Sigmoid colon (tissue), 7 donors: Measurements from ENCODE around the gene OPN1SW. TPM values are rescaled to one million over a fixed set of nuclear protein-coding genes. Genes with fewer than 3 reads are reported as not detected.

Experiments
- DNase-seq: peaks from one replicate; pipeline ENCODE4 v3.0.0-alpha.2; 2019
- H3K27ac ChIP-seq, 4 donors: fragments of 200-600 bp; sonication (generic); one replicate each; pipeline ENCODE4 v1.5.1; 2016 to 2019; ENCODE audit warnings: mild to moderate bottlenecking in 1 of 4
- H3K27me3 ChIP-seq, 3 donors: fragments of 200-600 bp; sonication (generic); one replicate each; pipeline ENCODE4 v1.5.1; 2019; ENCODE audit warnings: mild to moderate bottlenecking in 1 of 3
- H3K36me3 ChIP-seq, 4 donors: fragments of 200-600 bp; sonication (generic); one replicate each; pipeline ENCODE4 v1.5.1; 2016 to 2019
- H3K4me1 ChIP-seq, 4 donors: fragments of 200-600 bp; sonication (generic); one replicate each; pipeline ENCODE4 v1.5.1; 2017 to 2019
- H3K4me3 ChIP-seq, 4 donors: fragments of 200-600 bp; sonication (generic); one replicate each; pipeline ENCODE4 v1.5.1; 2017 to 2019; ENCODE audit warnings: mild to moderate bottlenecking in 2 of 4, moderate library complexity in 1 of 4
- H3K9me3 ChIP-seq, 4 donors: fragments of 200-600 bp in 3 of 4; sonication (generic) in 3 of 4; one replicate each; pipeline versions ENCODE4 v1.5.1 to v1.6.1; 2013 to 2019
- CTCF ChIP-seq, 4 experiments: fragments of 450-650 bp in 3 of 4; fragments of 200-600 bp in 1 of 4; IDR thresholded peaks; one replicate each; pipeline ENCODE4 v1.5.1; 2016 to 2019; ENCODE audit warnings: antibody characterized with exemption in 4 of 4, mild to moderate bottlenecking in 3 of 4, moderate library complexity in 2 of 4
- EP300 ChIP-seq, 4 donors: sonication (generic); formaldehyde crosslinking; IDR thresholded peaks; one replicate each; pipeline ENCODE4 v1.6.1; 2017; ENCODE audit warnings: antibody characterized with exemption in 4 of 4
- POLR2A ChIP-seq, 2 donors: fragments of 450-650 bp; IDR thresholded peaks; one replicate each; pipeline ENCODE4 v1.6.1; 2016; ENCODE audit warnings: antibody characterized with exemption in 2 of 2, mild to moderate bottlenecking in 2 of 2, moderate library complexity in 2 of 2
- POLR2AphosphoS5 ChIP-seq, 4 donors: sonication (generic); formaldehyde crosslinking; IDR thresholded peaks; one replicate each; pipeline ENCODE4 v1.6.1; 2017; ENCODE audit warnings: antibody characterized with exemption in 4 of 4
- WGBS, 2 donors: extraction: QIAGEN DNeasy Blood & Tissue Kit; methylation state at CpG; one replicate each; pipeline ENCODE4 v1.1.7; 2013; 5-methylcytosine and 5-hydroxymethylcytosine counted together
- intact Hi-C: fragments of 100-400 bp; cut with DNase I; formaldehyde crosslinking; loops from one replicate; pipeline ENCODE4 v1.15.1; 2023
- polyA plus RNA-seq, 3 donors: library from polyadenylated mRNA; stranded (reverse); fragments of 200-250 nt; gene quantifications; one replicate each; pipeline ENCODE4 v1.2.3, GENCODE V29; 2013
- total RNA-seq, 4 donors: library from RNA; depleted of rRNA; stranded (reverse); fragments of >200 nt; gene quantifications; one replicate each; pipeline ENCODE4 v1.1.0, GENCODE V29; 2016
- donor health status: healthy with polysubstance abuse.
- donor health status: Bipolar disorder and iron deficiency.
- donor health status: healthy.

OPN1SW gene
- total and polyA plus RNA-seq, 7 donors, result not detected

- intact Hi-C loops, result loop anchor here (5.0 kb wide), 4 partner anchors 57 to 147 kb away; partner anchors contain the start of genes CCDC136 and FLNC
- Histone ChIP-seq H3K27me3 (no peaks in the 10 kb centered on the region), H3K36me3 (no peaks in the 10 kb centered on the region), H3K9me3 (no peaks in the 10 kb centered on the region), H3K27ac (no peak overlapping the region), H3K4me1 (peaks cover 3 to 15% (median 14%) of the 10 kb centered on the region in 4 donors), H3K4me3 (no peak overlapping the region)
- 68 to 90% methylated on average over 5 of the region's 5 CpGs for WGBS, 2 donors
- DNase-seq, result no peak
- TF ChIP-seq POLR2AphosphoS5 (IDR thresholded peaks at IDR 0.05) (no peak), CTCF (IDR thresholded peaks at IDR 0.05) (no peak), POLR2A (IDR thresholded peaks at IDR 0.05) (no peak), EP300 (IDR thresholded peaks at IDR 0.05) (no peak)
These were observed 40.2 kb downstream of the OPN1SW start for GRCh38 chr7:128735436-128735835.

- no peaks in the 10 kb centered on the region for H3K27me3 ChIP-seq
- no peaks in the 10 kb centered on the region for H3K9me3 ChIP-seq
- intact Hi-C loops, result loop anchor here (5.0 kb wide), 4 partner anchors 57 to 147 kb away; partner anchors contain the start of genes CCDC136 and FLNC
- H3K36me3 ChIP-seq, result no peaks in the 10 kb centered on the region
- 95 to 100% methylated on average over 1 of the region's 1 CpG for WGBS, 2 donors
- TF ChIP-seq EP300 (IDR thresholded peaks at IDR 0.05), result no peak
- no peak for DNase-seq
- no peak overlapping the region for H3K27ac ChIP-seq
- no peak overlapping the region for H3K4me3 ChIP-seq
- H3K4me1 ChIP-seq, result peaks cover 0 to 10% (median 9%) of the 10 kb centered on the region in 4 donors
These were observed 40.7 kb downstream of the OPN1SW start for GRCh38 chr7:128734890-128735289.

- 58 to 64% methylated on average over 2 of the region's 2 CpGs for WGBS, 2 donors
- Histone ChIP-seq H3K4me1 (peaks cover 0 to 6% (median 5%) of the 10 kb centered on the region in 4 donors), H3K27ac (no peak overlapping the region), H3K27me3 (no peaks in the 10 kb centered on the region), H3K4me3 (no peak overlapping the region), H3K9me3 (no peaks in the 10 kb centered on the region), H3K36me3 (no peaks in the 10 kb centered on the region)
- intact Hi-C loops, result no loop called here
- no peak for TF ChIP-seq POLR2AphosphoS5 (IDR thresholded peaks at IDR 0.05)
- no peak for TF ChIP-seq POLR2A (IDR thresholded peaks at IDR 0.05)
- TF ChIP-seq EP300 (IDR thresholded peaks at IDR 0.05), result no peak
- TF ChIP-seq CTCF (IDR thresholded peaks at IDR 0.05), result no peak
- DNase-seq, result no peak
These were observed 42.3 kb downstream of the OPN1SW start for GRCh38 chr7:128733278-128733645.

- intact Hi-C loops, result no loop called here
- no peaks in the 10 kb centered on the region for H3K9me3 ChIP-seq
These were observed 42.9 kb downstream of the OPN1SW start for GRCh38 chr7:128732521-128733277.

More at GRCh38 chr7:128732521-128733277, 42.9 kb downstream of the OPN1SW start:
- Histone ChIP-seq H3K36me3 (no peaks in the 10 kb centered on the region), H3K4me3 (no peak overlapping the region), H3K27ac (no peak overlapping the region), H3K4me1 (peaks cover 0 to under 1% (median 0%) of the 10 kb centered on the region in 4 donors), H3K27me3 (no peaks in the 10 kb centered on the region)
- TF ChIP-seq POLR2AphosphoS5 (IDR thresholded peaks at IDR 0.05) (no peak), POLR2A (IDR thresholded peaks at IDR 0.05) (no peak), EP300 (IDR thresholded peaks at IDR 0.05) (no peak), CTCF (IDR thresholded peaks at IDR 0.05) (no peak)
- 72 to 79% methylated on average over 2 of the region's 2 CpGs for WGBS, 2 donors
- DNase-seq, result no peak
